Uterus (tissue), 4 donors: ENCODE measurements around the gene LAMB4. TPM values are rescaled to one million over a fixed set of nuclear protein-coding genes. Genes with fewer than 3 reads are reported as not detected.
A peak's percentile ranks its signal among the peaks of the same experiment; 100 is the strongest.

Experiments
- DNase-seq, 2 donors: peaks; one replicate each; pipeline ENCODE4 v3.0.0-alpha.2; 2019 to 2020
- H3K27ac ChIP-seq, 2 donors: fragments of 200-600 bp; sonication (generic); 1 replicate in 1 of 2; 2 replicates in 1 of 2; pipeline ENCODE4 v1.5.1; 2016 to 2018
- H3K27me3 ChIP-seq, 2 donors: fragments of 200-600 bp; sonication (generic); one replicate each; pipeline ENCODE4 v1.5.1; 2018 to 2019; ENCODE audit warnings: control low read depth in 1 of 2
- H3K36me3 ChIP-seq, 2 donors: fragments of 200-600 bp; sonication (generic); one replicate each; pipeline ENCODE4 v1.5.1; 2019; ENCODE audit warnings: control low read depth in 1 of 2
- H3K4me1 ChIP-seq, 2 donors: fragments of 200-600 bp; sonication (generic); one replicate each; pipeline ENCODE4 v1.5.1; 2018 to 2019; ENCODE audit warnings: control low read depth in 1 of 2
- H3K4me3 ChIP-seq, 2 donors: fragments of 200-600 bp; sonication (generic); 1 replicate in 1 of 2; 2 replicates in 1 of 2; pipeline ENCODE4 v1.5.1; 2018 to 2019; ENCODE audit warnings: mild to moderate bottlenecking in 1 of 2
- H3K9me3 ChIP-seq, 2 donors: fragments of 200-600 bp; sonication (generic); one replicate each; pipeline ENCODE4 v1.5.1; 2019; ENCODE audit warnings: control low read depth in 1 of 2
- POLR2A ChIP-seq, 2 donors: fragments of 450-650 bp; IDR thresholded peaks; one replicate each; pipeline ENCODE4 v1.6.1; 2016; ENCODE audit warnings: antibody characterized with exemption in 2 of 2, mild to moderate bottlenecking in 1 of 2, moderate library complexity in 1 of 2
- intact Hi-C: fragments of 100-400 bp; cut with DNase I; formaldehyde crosslinking; loops from one replicate; pipeline ENCODE4 v1.15.1; 2023; ENCODE audit warnings: low total_unique reads
- total RNA-seq, 4 donors: library from RNA; depleted of rRNA in 3 of 4; stranded (reverse); fragments of >200 nt in 3 of 4; gene quantifications; one replicate each; pipeline versions ENCODE4 v1.1.0 to v1.2.4, GENCODE V29; 2014 to 2023
- TF ChIP-seq, protein P1 (sequence below), 4 experiments: fragments of 200-600 bp in 2 of 4; fragments of 450-650 bp in 2 of 4; sonication (generic) in 2 of 4; IDR thresholded peaks; one replicate each; pipeline ENCODE4 v1.5.1; 2016 to 2019; ENCODE audit warnings: antibody characterized with exemption in 4 of 4, mild to moderate bottlenecking in 2 of 4, moderate library complexity in 1 of 4
- donor health status: DM: yes; HTN: yes; CAD: no.

LAMB4 gene
- total RNA-seq, 4 donors from 2014 or later = 0.59 to 0.90 TPM; not detected in 2

DNA sequence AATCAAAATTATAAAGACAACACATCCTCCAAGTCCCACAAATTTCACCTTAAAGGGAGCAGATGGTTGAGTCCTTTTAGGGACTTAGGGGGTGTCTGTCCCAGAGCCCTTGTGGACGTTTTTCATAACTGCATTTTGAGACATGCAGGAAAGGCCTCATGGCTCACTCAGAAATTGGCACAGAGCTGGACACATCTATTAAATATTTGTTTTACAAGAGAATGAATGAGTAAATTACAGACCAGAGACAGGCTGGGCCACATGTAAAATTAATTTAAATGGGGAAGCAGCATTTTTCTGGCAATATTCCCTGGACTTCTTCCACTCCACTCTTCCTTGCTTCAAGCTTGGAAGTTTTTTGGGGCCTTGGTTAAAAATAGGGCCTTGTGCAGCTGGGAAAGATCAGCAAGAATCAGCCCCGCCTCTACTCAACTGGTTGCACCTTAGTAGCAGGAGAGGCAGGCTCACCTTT, 147.2 kb downstream of the LAMB4 start:
- Histone ChIP-seq H3K4me3 (no peak overlapping the region), H3K4me1 (no peaks in the 10 kb centered on the region), H3K36me3 (no peaks in the 10 kb centered on the region), H3K27ac (peak overlapping the region; percentile 28 to 64), H3K9me3 (no peaks in the 10 kb centered on the region), H3K27me3 (no peaks in the 10 kb centered on the region)
- no peak for TF ChIP-seq POLR2A (IDR thresholded peaks at IDR 0.05)
- TF ChIP-seq, protein P1, sequence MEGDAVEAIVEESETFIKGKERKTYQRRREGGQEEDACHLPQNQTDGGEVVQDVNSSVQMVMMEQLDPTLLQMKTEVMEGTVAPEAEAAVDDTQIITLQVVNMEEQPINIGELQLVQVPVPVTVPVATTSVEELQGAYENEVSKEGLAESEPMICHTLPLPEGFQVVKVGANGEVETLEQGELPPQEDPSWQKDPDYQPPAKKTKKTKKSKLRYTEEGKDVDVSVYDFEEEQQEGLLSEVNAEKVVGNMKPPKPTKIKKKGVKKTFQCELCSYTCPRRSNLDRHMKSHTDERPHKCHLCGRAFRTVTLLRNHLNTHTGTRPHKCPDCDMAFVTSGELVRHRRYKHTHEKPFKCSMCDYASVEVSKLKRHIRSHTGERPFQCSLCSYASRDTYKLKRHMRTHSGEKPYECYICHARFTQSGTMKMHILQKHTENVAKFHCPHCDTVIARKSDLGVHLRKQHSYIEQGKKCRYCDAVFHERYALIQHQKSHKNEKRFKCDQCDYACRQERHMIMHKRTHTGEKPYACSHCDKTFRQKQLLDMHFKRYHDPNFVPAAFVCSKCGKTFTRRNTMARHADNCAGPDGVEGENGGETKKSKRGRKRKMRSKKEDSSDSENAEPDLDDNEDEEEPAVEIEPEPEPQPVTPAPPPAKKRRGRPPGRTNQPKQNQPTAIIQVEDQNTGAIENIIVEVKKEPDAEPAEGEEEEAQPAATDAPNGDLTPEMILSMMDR (IDR thresholded peaks at IDR 0.05) = no peak
- DNase-seq = peak; percentile 40 to 48
- intact Hi-C loops = no loop called here

DNA sequence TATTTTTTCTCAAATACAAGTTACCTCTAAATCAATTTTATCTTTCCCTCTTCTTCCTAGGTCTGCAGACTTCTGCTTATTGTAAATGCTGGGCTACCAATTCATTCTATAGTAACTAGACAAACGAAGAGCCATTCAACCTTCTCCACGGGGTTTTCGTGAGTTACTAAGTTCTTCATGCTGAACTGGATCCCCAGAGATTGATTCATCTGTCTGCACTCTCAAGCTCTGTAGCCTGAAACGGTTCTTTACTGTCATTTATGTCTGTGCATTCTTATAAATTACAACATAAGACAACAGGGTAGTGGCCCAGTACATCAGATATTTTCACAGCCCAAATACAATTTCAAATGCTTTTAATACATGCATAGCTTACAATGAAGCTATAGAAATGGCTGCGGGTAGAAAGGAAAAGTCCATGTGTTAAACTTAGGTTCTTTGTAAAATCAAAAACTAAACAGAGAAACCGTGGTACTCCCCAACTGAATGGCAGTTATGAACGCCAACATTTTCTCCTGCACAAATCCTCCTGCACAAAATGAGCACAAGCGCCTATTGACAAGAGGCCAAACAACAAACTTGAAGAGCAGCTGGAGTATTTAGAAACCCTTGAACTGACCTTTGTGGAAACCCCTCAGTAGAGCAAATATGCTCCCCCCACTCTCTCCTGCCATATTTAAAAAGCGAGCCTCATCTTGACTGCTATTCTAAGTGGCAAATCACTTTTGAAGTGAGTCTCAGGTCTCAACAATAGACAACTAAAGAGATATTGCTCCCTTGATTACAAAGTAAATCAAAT, 147.9 kb downstream of the LAMB4 start:
- Histone ChIP-seq H3K27ac (peak overlapping the region; percentile 28 to 64), H3K36me3 (no peaks in the 10 kb centered on the region), H3K9me3 (no peaks in the 10 kb centered on the region), H3K4me1 (no peaks in the 10 kb centered on the region), H3K27me3 (no peaks in the 10 kb centered on the region), H3K4me3 (no peak overlapping the region)
- no peak for TF ChIP-seq POLR2A (IDR thresholded peaks at IDR 0.05)
- TF ChIP-seq, protein P1 (IDR thresholded peaks at IDR 0.05) = no peak
- DNase-seq = no peak
- intact Hi-C loops = no loop called here

DNA sequence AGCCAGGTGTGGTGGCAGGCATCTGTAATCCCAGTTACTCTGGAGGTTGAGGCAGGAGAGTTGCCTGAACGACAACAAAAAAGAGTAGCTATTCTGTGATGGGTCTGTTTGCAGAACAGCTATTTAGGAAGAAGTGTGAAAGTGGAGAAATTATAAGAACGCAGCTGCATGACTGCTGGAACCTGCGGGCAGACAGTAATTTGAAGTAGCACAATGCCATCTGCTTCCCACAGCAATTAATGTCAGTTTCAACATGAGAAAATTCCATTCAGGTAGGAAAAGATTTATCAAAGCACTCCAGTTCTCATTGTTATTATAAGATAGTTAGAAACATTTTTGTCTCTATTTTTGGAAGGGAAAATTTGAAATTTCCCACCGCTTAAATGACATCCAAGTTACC, 148.7 kb downstream of the LAMB4 start:
- no peak overlapping the region for H3K4me3 ChIP-seq
- intact Hi-C loops = no loop called here
- no peaks in the 10 kb centered on the region for H3K4me1 ChIP-seq
- TF ChIP-seq, protein P1 (IDR thresholded peaks at IDR 0.05) = no peak
- TF ChIP-seq POLR2A (IDR thresholded peaks at IDR 0.05) = no peak
- H3K27me3 ChIP-seq = no peaks in the 10 kb centered on the region
- H3K27ac ChIP-seq = no peak overlapping the region
- H3K36me3 ChIP-seq = no peaks in the 10 kb centered on the region
- DNase-seq = no peak
- no peaks in the 10 kb centered on the region for H3K9me3 ChIP-seq

DNA sequence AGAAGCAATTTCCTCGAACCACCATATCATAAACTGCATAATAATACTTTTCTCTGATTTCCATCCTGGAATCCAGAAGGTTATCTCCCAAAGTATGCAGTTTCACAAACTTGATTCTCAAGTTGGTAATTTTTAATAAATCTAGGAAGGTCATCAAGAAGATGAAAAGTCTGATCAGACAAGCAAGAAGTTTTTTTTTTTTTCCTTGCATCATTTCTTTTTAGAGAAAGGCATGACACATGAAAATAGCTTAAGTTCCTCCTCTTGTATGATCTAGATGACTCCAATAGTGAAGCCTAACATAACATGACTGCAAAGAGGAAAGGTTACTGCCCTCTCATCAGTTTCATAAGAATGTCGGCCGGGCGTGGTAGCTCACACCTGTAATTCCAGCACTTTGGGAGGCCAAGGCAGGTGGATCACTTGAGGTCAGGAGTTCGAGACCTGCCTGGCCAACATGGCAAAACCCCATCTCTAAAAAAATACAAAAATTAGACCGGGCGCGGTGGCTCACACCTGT, 149.4 kb downstream of the LAMB4 start:
- DNase-seq = no peak
- intact Hi-C loops = no loop called here
- Histone ChIP-seq H3K36me3 (no peaks in the 10 kb centered on the region), H3K27me3 (no peaks in the 10 kb centered on the region), H3K4me3 (no peak overlapping the region), H3K9me3 (no peaks in the 10 kb centered on the region), H3K4me1 (no peaks in the 10 kb centered on the region), H3K27ac (no peak overlapping the region)
- TF ChIP-seq POLR2A (IDR thresholded peaks at IDR 0.05) = no peak
- TF ChIP-seq, protein P1 (IDR thresholded peaks at IDR 0.05) = no peak

DNA sequence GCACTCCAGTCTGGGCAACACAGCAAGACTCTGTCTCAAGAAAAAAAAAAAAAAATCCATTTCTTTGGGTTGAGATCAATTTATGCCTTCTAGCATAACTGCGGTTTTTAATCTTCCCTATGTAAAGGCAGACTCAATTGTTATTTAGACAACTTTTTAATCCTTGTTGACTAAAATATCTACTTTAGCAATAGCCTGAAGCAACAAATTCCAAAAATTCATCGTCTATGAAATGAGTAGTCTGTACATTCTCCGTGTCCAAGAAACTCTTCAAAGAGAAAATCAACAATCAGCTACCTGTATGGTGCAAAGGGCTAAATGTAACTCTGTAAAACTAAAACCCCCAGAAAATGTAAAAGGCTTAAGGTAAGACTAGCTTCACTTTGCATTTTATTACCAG, 150.0 kb downstream of the LAMB4 start:
- no peak for DNase-seq
- intact Hi-C loops = no loop called here
- no peaks in the 10 kb centered on the region for H3K4me1 ChIP-seq
- no peaks in the 10 kb centered on the region for H3K9me3 ChIP-seq
- TF ChIP-seq POLR2A (IDR thresholded peaks at IDR 0.05) = no peak
- TF ChIP-seq, protein P1 (IDR thresholded peaks at IDR 0.05) = no peak
- H3K4me3 ChIP-seq = no peak overlapping the region
- no peaks in the 10 kb centered on the region for H3K27me3 ChIP-seq
- no peaks in the 10 kb centered on the region for H3K36me3 ChIP-seq
- no peak overlapping the region for H3K27ac ChIP-seq
